ENCODE measurements around the gene COL23A1. TPM values are rescaled to one million over a fixed set of nuclear protein-coding genes. Genes with fewer than 3 reads are reported as not detected.

The COL23A1 gene
- total and polyA plus RNA-seq, 4 donors: 0.76 to 4.4 (median 1.3) TPM

GRCh38 chr5:178218237-178218776 lies 371.9 kb downstream of the COL23A1 start:
- H3K4me3 ChIP-seq: no peak overlapping the region
- no peak for ATAC-seq (ENCODE audit: insufficient read depth, low FRiP score)
- H3K4me1 ChIP-seq (ENCODE audit: control insufficient read depth in 5 of 5, insufficient read depth in 5 of 5, low read length in 5 of 5): peaks cover 0 to 5% (median 2%) of the 10 kb centered on the region in 5 donors
- H3K9me3 ChIP-seq (ENCODE audit: control insufficient read depth in 4 of 4, insufficient read depth in 3 of 4, low read length in 3 of 4): peaks cover 0 to 2% (median 0%) of the 10 kb centered on the region in 4 donors
- TF ChIP-seq CTCF (IDR thresholded peaks at IDR 0.05; ENCODE audit: control extremely low read depth, extremely low read depth): no peak
- H3K9ac ChIP-seq (ENCODE audit: insufficient read depth in 1 of 2, low read length in 2 of 2): no peak overlapping the region
- H3K27ac ChIP-seq (ENCODE audit: low read depth in 1 of 2, low read length in 1 of 2): no peak overlapping the region
- H3K27me3 ChIP-seq (ENCODE audit: control insufficient read depth in 3 of 3, insufficient read depth in 3 of 3, low read length in 2 of 3): no peaks in the 10 kb centered on the region
- peaks cover 21 to 45% (median 44%) of the 10 kb centered on the region in 4 donors for H3K36me3 ChIP-seq (ENCODE audit: control insufficient read depth in 4 of 4, insufficient read depth in 4 of 4, low read length in 4 of 4)
- no peak for DNase-seq
- 78 to 88% methylated on average over 5 of the region's 5 CpGs for WGBS, 2 donors

DNA sequence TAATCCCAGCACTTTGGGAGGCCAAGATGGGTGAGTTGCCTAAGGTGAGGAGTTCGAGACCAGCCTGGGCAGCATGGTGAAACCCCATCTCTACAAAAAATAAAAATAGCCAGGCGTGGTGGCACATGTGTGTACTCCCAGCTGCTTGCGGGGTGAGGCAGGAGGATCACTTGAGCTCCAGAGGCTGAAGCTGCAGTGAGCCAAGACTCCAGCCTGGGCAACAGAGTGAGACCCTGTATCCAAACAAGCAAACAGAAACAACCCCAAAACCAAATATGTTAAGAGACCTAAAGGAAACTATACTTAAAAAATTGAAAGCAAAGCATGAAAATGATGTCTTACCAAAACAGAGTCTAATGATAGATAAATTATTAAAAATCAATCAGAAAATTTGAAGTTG lies 373.4 kb downstream of the COL23A1 start:
- peaks cover 21 to 53% (median 49%) of the 10 kb centered on the region in 4 donors for H3K36me3 ChIP-seq (ENCODE audit: control insufficient read depth in 4 of 4, insufficient read depth in 4 of 4, low read length in 4 of 4)
- ATAC-seq (ENCODE audit: insufficient read depth, low FRiP score): no peak
- TF ChIP-seq CTCF (IDR thresholded peaks at IDR 0.05; ENCODE audit: control extremely low read depth, extremely low read depth): no peak

GRCh38 chr5:178216088-178216534 lies 374.1 kb downstream of the COL23A1 start:
- Histone ChIP-seq H3K27ac (ENCODE audit: low read depth in 1 of 2, low read length in 1 of 2) (no peak overlapping the region), H3K4me3 (no peak overlapping the region), H3K27me3 (ENCODE audit: control insufficient read depth in 3 of 3, insufficient read depth in 3 of 3, low read length in 2 of 3) (no peaks in the 10 kb centered on the region), H3K9ac (ENCODE audit: insufficient read depth in 1 of 2, low read length in 2 of 2) (no peak overlapping the region), H3K36me3 (ENCODE audit: control insufficient read depth in 4 of 4, insufficient read depth in 4 of 4, low read length in 4 of 4) (peaks cover 21 to 55% (median 50%) of the 10 kb centered on the region in 4 donors), H3K4me1 (ENCODE audit: control insufficient read depth in 5 of 5, insufficient read depth in 5 of 5, low read length in 5 of 5) (peaks cover 0 to 2% (median 0%) of the 10 kb centered on the region in 5 donors), H3K9me3 (ENCODE audit: control insufficient read depth in 4 of 4, insufficient read depth in 3 of 4, low read length in 3 of 4) (no peaks in the 10 kb centered on the region)
- ATAC-seq (ENCODE audit: insufficient read depth, low FRiP score) (no peak), DNase-seq (no peak)
- WGBS, 2 donors: 45 to 73% methylated on average over 5 of the region's 5 CpGs
- no peak for TF ChIP-seq CTCF (IDR thresholded peaks at IDR 0.05; ENCODE audit: control extremely low read depth, extremely low read depth)

More for the DNA sequence above, 373.4 kb downstream of the COL23A1 start:
- no peak overlapping the region for H3K9ac ChIP-seq (ENCODE audit: insufficient read depth in 1 of 2, low read length in 2 of 2)
- H3K27me3 ChIP-seq (ENCODE audit: control insufficient read depth in 3 of 3, insufficient read depth in 3 of 3, low read length in 2 of 3): no peaks in the 10 kb centered on the region
- no peak overlapping the region for H3K27ac ChIP-seq (ENCODE audit: low read depth in 1 of 2, low read length in 1 of 2)
- peaks cover 0 to 2% (median 0%) of the 10 kb centered on the region in 4 donors for H3K9me3 ChIP-seq (ENCODE audit: control insufficient read depth in 4 of 4, insufficient read depth in 3 of 4, low read length in 3 of 4)
- WGBS, 2 donors: 68 to 87% methylated on average over 3 of the region's 3 CpGs
- H3K4me1 ChIP-seq (ENCODE audit: control insufficient read depth in 5 of 5, insufficient read depth in 5 of 5, low read length in 5 of 5): peaks cover 0 to 2% (median 0%) of the 10 kb centered on the region in 5 donors
- no peak overlapping the region for H3K4me3 ChIP-seq
- DNase-seq: no peak
